Measurements from ENCODE around the gene C2CD4A.
A peak's percentile ranks its signal among the peaks of the same experiment; 100 is the strongest.

The C2CD4A gene

DNA sequence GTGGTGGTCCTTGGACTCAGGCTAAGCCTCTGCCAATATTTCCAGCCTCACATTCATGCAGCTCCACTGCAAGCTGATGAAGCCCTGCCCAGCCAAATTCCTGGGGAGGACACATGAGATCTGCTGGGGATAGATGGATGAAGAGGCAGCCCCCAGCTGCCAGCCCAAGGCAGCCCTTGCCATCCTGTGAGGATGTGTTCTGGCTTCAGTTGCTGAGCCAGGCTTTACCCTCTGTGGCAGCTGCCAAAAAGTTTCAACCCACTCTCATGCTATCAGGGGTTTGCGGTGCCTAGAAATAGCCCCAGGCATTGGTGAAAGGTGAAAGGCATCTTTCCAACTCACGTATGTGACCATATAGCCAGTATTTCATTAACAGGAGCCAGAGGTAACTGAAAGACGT is 37.6 kb downstream of the C2CD4A start:
- DNase-seq: no peak

DNA sequence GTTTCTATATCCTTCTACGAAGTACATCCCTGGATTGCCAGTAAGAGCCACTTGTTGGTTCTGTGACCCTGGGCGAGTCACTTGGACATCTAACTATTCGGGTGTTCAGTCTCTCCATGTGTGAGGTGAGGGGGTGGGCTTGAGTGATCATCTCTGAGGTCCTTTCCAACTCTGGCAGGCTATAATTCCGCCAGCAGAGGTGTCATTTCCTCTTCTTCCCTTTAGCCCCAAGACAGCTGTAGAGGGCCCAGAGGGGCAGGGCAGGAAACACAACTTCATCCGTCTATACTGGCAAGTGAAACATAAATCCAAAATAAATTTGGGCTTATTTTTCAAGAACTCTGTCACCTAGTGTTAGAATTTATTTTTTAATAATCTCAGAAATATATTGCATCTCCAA is 38.1 kb downstream of the C2CD4A start:
- no peak for DNase-seq

DNA sequence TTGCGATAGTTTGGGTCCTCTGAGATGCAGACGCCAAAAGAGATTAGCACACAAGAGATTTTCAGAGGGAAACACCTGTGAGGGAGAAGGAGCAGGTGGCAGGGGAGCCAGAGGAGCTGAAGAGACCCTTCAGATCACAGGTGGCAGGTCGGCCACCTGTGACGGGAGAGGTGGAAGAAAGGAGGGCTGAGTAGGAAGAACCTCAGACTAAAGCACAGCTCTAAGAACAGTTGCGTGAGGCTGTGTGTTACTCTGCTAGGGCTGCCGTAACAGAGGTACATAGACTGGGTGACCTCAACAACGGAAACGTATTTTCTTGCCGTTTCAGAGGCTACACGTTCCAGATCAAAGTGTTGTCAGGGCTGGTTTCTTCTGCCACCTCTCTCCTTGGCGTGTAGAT is 38.5 kb downstream of the C2CD4A start:
- DNase-seq: peak; percentile 14

- DNase-seq: no peak
These were observed 39.3 kb downstream of the C2CD4A start for GRCh38 chr15:62106096-62106495.

DNA sequence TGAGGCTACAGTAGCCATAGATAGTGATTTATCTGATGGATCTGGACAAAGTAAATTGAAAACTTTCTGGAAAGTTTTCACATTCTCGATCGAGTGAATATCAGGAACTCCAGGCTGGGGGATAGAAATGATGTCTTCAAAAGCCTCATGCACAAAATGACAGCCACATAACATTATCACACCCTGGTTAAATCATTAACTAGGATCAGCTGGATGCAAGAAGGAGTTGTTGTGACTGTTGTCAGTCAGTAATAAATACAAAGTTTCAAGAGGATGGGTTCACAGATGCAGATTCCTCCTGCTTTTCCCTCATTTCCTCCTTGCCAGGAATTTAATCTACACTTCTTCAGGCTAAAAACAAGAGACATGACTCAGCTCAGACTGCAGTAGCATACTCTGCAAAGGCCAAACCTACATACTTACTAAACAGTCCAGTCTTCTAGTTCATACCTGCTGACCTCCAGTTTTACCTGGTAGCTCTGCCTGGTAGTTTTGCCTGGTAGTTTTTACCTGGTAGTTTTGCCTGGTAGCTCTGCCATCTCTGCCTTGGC is 40.9 kb downstream of the C2CD4A start:
- DNase-seq: no peak

GRCh38 chr15:62108411-62108810 is 41.6 kb downstream of the C2CD4A start:
- DNase-seq: no peak

- no peak for DNase-seq
These were observed 42.7 kb downstream of the C2CD4A start for GRCh38 chr15:62109437-62109836.

DNA sequence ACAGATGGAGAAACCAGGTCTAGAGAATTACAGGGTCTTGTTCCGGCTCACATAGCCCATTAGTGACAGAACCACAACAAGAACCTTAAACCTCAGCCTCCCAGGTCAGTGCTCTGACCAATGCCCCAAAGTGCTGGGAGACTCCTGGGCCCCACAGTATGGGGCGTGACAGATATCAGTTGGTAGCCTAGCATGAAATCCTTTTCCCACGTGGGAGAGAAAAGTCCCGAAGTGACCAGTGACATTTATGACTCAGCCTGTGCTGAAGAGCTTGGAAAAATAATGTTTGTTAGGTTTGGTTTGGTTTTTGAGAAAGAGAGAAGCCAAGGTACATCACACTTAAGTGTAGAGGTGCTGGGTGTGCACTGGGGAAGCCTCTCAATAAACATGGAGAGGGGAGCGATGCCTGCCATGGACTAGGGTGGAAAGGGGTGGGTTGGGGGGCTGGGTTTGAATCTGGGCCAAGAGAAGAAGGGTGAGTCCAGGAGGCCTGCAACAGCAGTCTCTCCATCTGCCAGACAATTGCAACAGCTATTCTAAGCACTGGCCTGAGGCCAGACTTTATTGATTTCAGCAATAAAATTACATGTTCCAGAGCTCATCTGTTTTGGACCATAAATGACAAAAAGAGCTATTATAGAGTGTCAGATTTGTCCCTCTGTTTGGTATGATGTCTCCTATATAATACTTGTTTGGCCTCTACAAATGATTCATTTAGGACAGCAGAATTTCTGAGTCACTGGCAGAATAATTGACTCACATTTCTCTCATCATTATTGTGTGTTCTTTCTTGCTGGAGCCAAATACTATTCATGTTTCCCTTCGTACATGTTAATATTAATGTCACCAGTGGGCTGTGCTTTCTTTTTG is 43.4 kb downstream of the C2CD4A start:
- peak; percentile 47 for DNase-seq

DNA sequence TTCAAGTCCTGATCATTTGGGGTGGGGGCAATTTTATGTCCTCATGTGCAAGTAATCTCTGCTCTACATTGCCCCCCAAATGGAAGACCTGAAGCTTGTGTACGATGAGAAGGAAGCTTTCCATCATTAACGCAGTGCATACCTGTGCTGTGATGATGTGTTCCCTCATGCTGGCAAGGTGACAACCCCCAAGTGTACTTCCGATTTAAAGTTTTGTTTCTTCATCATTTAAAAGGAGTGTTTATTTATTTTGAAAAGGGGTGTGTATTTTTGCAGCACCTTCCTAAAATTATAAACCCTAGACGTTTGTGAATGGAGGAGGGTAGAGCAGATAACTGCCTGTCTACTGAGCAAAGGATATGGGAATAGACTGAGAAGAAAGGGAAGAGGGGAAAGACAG is 45.3 kb downstream of the C2CD4A start:
- no peak for DNase-seq

DNA sequence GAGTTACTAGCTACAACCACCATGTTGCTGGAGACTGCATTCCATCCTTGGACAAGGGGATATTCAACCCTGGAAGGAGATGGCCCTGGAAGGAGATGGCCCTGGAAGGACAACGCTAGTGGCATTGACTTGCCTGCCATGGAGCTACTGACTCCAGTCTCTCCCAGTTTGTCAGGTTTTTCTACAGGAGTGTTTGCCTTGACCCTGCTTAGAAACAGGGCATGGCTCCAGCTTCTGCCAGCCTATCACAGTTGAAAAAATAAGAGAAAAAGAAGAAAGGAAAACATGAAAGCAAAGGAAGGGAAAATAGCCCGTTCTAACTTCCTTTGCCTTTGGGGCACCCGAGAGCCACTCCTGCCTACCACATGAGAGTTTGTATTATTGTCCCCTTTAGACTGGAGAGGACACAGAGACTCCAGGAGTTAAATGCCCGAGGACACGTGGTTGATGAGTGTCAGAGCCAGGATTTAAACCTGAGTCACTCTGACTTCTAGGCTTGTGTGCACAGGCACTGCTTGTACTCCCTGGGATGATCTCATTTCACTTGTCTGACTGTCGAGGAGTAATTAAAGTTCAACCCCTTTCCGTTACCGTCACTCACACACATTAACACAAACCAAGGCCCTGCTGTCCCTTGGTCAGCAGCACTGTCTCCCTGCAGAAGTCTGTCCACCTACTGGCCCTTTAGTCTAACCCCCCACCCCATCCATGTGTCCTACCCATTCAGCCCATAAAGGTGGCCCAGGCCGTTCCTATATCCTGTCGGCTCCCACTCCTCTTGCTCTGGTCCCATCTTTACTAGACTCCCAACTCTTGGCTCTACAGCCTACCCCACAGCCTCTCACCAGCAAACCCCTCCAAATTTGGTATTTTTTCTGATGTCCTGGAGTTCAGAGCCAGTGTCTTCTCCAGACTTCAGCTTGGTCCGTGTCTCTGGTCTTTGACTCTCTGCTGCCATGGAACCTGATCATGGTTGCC is 46.1 kb downstream of the C2CD4A start:
- no peak for DNase-seq

DNA sequence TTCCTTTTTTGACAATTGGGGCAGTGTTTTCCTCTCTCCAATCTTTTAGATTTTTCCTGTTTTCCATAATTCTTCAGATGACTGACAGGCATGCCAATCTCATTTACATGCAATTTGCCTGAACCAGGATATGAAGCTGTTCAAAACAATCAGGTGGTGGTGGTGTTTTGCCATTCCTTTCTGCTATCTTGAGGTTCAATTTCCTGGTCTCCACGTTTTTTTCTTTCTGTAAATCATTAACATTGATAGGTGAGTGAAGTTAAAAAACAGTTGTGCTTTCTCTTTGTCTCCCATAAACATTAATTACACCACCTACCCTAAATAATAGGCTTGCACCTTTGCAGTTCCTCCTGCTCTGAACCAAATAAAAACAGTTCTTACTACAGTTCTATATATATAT is 49.1 kb downstream of the C2CD4A start:
- DNase-seq: no peak

- DNase-seq: no peak
These were observed 51.9 kb downstream of the C2CD4A start for GRCh38 chr15:62118520-62119226.

GRCh38 chr15:62119227-62119864 is 52.6 kb downstream of the C2CD4A start:
- DNase-seq: no peak

DNA sequence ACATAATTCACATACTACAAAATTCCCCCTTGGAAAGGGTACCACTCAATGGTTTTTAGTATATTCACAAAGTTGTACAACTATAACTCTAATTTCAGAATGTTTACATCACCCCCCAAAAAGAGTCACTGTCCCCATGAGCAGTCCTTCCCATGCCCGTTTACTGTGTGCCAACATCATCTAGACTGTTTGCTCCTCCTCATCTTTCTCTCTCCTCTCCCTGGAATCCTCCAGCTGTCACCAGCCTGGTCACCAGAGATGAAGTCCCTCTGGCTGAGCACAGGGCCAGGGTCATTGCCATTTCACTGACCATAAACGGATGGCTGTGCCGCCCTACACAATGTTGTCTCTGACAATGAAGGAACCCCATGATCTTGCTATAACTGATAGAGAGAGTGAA is 53.1 kb downstream of the C2CD4A start:
- no peak for DNase-seq

Data from DMS79 treated with DMSO at 0.1 percent for 48 hours (cell line).